ENCODE results near the gene DNAJB14. TPM values are rescaled to one million over a fixed set of nuclear protein-coding genes. Genes with fewer than 3 reads are reported as not detected.

The DNAJB14 gene
- total RNA-seq, 4 donors from 2014 or later, result 18.4 to 64.9 (median 19.8) TPM

DNA sequence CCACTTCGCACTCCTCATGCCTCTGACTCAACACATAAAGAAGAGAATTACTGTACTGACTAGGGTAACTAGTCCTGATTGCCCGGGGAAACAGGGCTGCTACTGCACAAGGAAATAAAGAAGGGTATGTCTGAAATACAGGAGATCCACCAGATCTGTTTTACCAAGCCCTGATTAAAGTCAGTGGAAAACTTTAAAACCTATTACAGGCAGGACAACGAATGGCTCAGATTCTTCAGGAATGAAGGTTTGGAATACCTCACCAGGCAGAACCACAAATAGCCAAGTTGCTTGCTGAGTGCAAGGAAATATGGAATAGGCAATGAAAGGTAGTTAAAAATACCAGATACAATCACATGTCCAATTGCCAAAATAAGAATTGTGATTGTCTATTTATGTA is 69.5 kb downstream of the DNAJB14 start:
- TF ChIP-seq POLR2A (IDR thresholded peaks at IDR 0.05) (no peak), CTCF (IDR thresholded peaks at IDR 0.05) (no peak)
- DNase-seq (ENCODE audit: low spot score in 2 of 2), result no peak
- intact Hi-C loops (cut with DNase I; ENCODE audit: low total_unique reads), result no loop called here
- H3K4me3 ChIP-seq (ENCODE audit: low read depth, poor library complexity, severe bottlenecking), result no peak overlapping the region
- WGBS, 2 donors, result 81 to 85% methylated on average over 3 of the region's 3 CpGs

- intact Hi-C loops (cut with DNase I; ENCODE audit: low total_unique reads), result no loop called here
- no peak overlapping the region for H3K4me3 ChIP-seq (ENCODE audit: low read depth, poor library complexity, severe bottlenecking)
- no peak for DNase-seq (ENCODE audit: low spot score in 2 of 2)
- TF ChIP-seq POLR2A (IDR thresholded peaks at IDR 0.05), result no peak
- TF ChIP-seq CTCF (IDR thresholded peaks at IDR 0.05), result no peak
These were observed 71.3 kb downstream of the DNAJB14 start for GRCh38 chr4:99875071-99875470.

- DNase-seq (ENCODE audit: low spot score in 2 of 2), result no peak
- TF ChIP-seq POLR2A (IDR thresholded peaks at IDR 0.05), result no peak
- no peak for TF ChIP-seq CTCF (IDR thresholded peaks at IDR 0.05)
- no peak overlapping the region for H3K4me3 ChIP-seq (ENCODE audit: low read depth, poor library complexity, severe bottlenecking)
- intact Hi-C loops (cut with DNase I; ENCODE audit: low total_unique reads), result no loop called here
These were observed 73.8 kb downstream of the DNAJB14 start for GRCh38 chr4:99872570-99872969.

- intact Hi-C loops (cut with DNase I; ENCODE audit: low total_unique reads), result no loop called here
- no peak for DNase-seq (ENCODE audit: low spot score in 2 of 2)
- H3K4me3 ChIP-seq (ENCODE audit: low read depth, poor library complexity, severe bottlenecking), result no peak overlapping the region
- 43 to 53% methylated on average over 8 of the region's 8 CpGs for WGBS, 2 donors
- TF ChIP-seq POLR2A (IDR thresholded peaks at IDR 0.05), result no peak
- TF ChIP-seq CTCF (IDR thresholded peaks at IDR 0.05), result no peak
These were observed 78.3 kb downstream of the DNAJB14 start for GRCh38 chr4:99868126-99868596.

DNA sequence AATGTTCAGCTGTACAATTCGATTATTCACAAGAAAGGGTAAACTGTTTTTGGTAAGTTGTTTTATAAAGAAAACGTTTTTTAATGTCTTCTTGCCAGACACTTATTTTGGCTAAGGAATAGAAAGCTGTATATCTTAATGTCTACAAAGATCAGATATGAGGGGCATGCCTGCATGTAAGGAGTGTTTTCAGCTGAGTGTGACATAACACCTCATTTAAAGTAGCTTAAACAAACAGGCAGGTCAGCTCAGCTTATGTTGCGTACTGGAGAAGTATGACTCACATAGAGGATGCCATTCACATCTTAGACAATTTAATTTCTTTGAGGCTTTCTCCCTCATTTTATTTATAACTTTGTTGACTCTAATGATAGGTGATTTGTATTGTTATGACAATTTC is 82.6 kb downstream of the DNAJB14 start:
- intact Hi-C loops (cut with DNase I; ENCODE audit: low total_unique reads), result no loop called here
- TF ChIP-seq POLR2A (IDR thresholded peaks at IDR 0.05) (no peak), CTCF (IDR thresholded peaks at IDR 0.05) (no peak)

GRCh38 chr4:99861120-99861905 is 85.1 kb downstream of the DNAJB14 start:
- TF ChIP-seq CTCF (IDR thresholded peaks at IDR 0.05) (no peak), POLR2A (IDR thresholded peaks at IDR 0.05) (no peak)
- DNase-seq (ENCODE audit: low spot score in 2 of 2), result no peak
- no peak overlapping the region for H3K4me3 ChIP-seq (ENCODE audit: low read depth, poor library complexity, severe bottlenecking)
- intact Hi-C loops (cut with DNase I; ENCODE audit: low total_unique reads), result no loop called here
- WGBS, 2 donors, result 57 to 61% methylated on average over 5 of the region's 5 CpGs

More for the DNA sequence above, 82.6 kb downstream of the DNAJB14 start:
- WGBS, 2 donors, result 43 to 55% methylated on average over 3 of the region's 3 CpGs
- DNase-seq (ENCODE audit: low spot score in 2 of 2), result no peak
- no peak overlapping the region for H3K4me3 ChIP-seq (ENCODE audit: low read depth, poor library complexity, severe bottlenecking)

All from lower leg skin (tissue), 4 donors.